K562 (cell line): ENCODE results near the gene HTR3E. TPM values are rescaled to one million over a fixed set of nuclear protein-coding genes. Genes with fewer than 3 reads are reported as not detected.

Source experiments
- ATF6 ChIP-seq: sonication (generic); formaldehyde crosslinking; IDR thresholded peaks from 2 replicates; pipeline ENCODE4 v1.4.0; 2020; ENCODE audit warnings: mild to moderate bottlenecking, missing genetic modification reagents
- CCNT2 ChIP-seq: IDR thresholded peaks from 2 replicates; pipeline ENCODE4 v1.6.1; 2011; ENCODE audit warnings: borderline replicate concordance, low read depth, mild to moderate bottlenecking, moderate library complexity, mixed read lengths, low read length; ENCODE audit not compliant: insufficient read length; ENCODE audit errors: extremely low read depth
- CHD4 ChIP-seq: fragments of 200-600 bp; sonication (generic); IDR thresholded peaks from 3 replicates; pipeline ENCODE4 v1.6.1; 2012; ENCODE audit warnings: low read depth, mild to moderate bottlenecking, mixed read lengths, low read length, inconsistent platforms; ENCODE audit not compliant: insufficient read depth, insufficient replicate concordance, poor library complexity, severe bottlenecking
- CREB1 ChIP-seq, 2 experiments: sonication (generic) in 1 of 2; formaldehyde crosslinking in 1 of 2; IDR thresholded peaks; 2 replicates each; pipeline versions ENCODE4 v1.6.1 to v1.8.0; 2012 to 2022; ENCODE audit warnings: inconsistent platforms in 1 of 2, mild to moderate bottlenecking in 1 of 2, missing genetic modification reagents in 1 of 2, moderate library complexity in 1 of 2
- CTBP1 ChIP-seq: fragments of 450-650 bp; IDR thresholded peaks from 2 replicates; pipeline ENCODE4 v1.6.1; 2016; ENCODE audit warnings: borderline replicate concordance
- DEAF1 ChIP-seq: fragments of 450-650 bp; formaldehyde crosslinking; IDR thresholded peaks from 2 replicates; pipeline ENCODE4 v1.4.0; 2020; ENCODE audit warnings: mild to moderate bottlenecking, moderate library complexity
- DMBX1 ChIP-seq: fragments of 250-450 bp; sonication (Bioruptor Pico); IDR thresholded peaks from 2 replicates; pipeline ENCODE4 v1.8.0; 2022; ENCODE audit warnings: inconsistent platforms, mild to moderate bottlenecking, moderate library complexity, borderline replicate concordance
- HDAC3 ChIP-seq: fragments of 450-650 bp; IDR thresholded peaks from 2 replicates; pipeline ENCODE4 v1.6.1; 2018; ENCODE audit warnings: borderline replicate concordance, mild to moderate bottlenecking, moderate library complexity; ENCODE audit not compliant: partially characterized antibody
- NFE2 ChIP-seq: IDR thresholded peaks from 2 replicates; pipeline ENCODE4 v1.6.1; 2014; ENCODE audit warnings: antibody characterized with exemption, low read depth
- NFYB ChIP-seq: IDR thresholded peaks from 2 replicates; pipeline ENCODE4 v1.6.1; 2011; ENCODE audit warnings: mild to moderate bottlenecking, moderate library complexity; ENCODE audit not compliant: insufficient read length; ENCODE audit errors: extremely low read depth
- PCBP1 ChIP-seq: fragments of 200-400 bp; formaldehyde crosslinking; IDR thresholded peaks from 2 replicates; pipeline ENCODE4 v1.6.1; 2018; ENCODE audit warnings: mild to moderate bottlenecking, low read depth, low read length; ENCODE audit not compliant: poor library complexity, severe bottlenecking
- RB1 ChIP-seq: fragments of 450-650 bp; IDR thresholded peaks from 2 replicates; pipeline ENCODE4 v1.6.1; 2017; ENCODE audit warnings: low read depth, mild to moderate bottlenecking
- SNIP1 ChIP-seq: fragments of 450-650 bp; IDR thresholded peaks from 2 replicates; pipeline ENCODE4 v1.7.1; 2017; ENCODE audit warnings: low read depth, mild to moderate bottlenecking
- TRIM25 ChIP-seq: fragments of 450-650 bp; IDR thresholded peaks from 2 replicates; pipeline ENCODE4 v1.7.0; 2016; ENCODE audit warnings: borderline replicate concordance
- XRCC5 ChIP-seq: fragments of 200-400 bp; formaldehyde crosslinking; IDR thresholded peaks from 2 replicates; pipeline ENCODE4 v1.6.1; 2017; ENCODE audit warnings: low read depth, mild to moderate bottlenecking, low read length
- ZEB2 ChIP-seq: fragments of 450-650 bp; IDR thresholded peaks from 2 replicates; pipeline ENCODE4 v1.6.1; 2016
- ZKSCAN3 ChIP-seq: fragments of 250-450 bp; sonication (Bioruptor Pico); IDR thresholded peaks from 2 replicates; pipeline ENCODE4 v1.4.0; 2020
- ZNF232 ChIP-seq: sonication (generic); formaldehyde crosslinking; IDR thresholded peaks from 2 replicates; pipeline ENCODE4 v1.8.0; 2022; ENCODE audit warnings: mild to moderate bottlenecking, missing genetic modification reagents
- ZNF3 ChIP-seq: fragments of 250-450 bp; sonication (Bioruptor Pico); IDR thresholded peaks from 2 replicates; pipeline ENCODE4 v1.5.0; 2021; ENCODE audit warnings: mild to moderate bottlenecking, moderate library complexity
- ZNF583 ChIP-seq: fragments of 250-450 bp; sonication (Bioruptor Pico); IDR thresholded peaks from 2 replicates; pipeline ENCODE4 v1.4.0; 2020
- ZNF668 ChIP-seq: fragments of 250-450 bp; sonication (Bioruptor Pico); IDR thresholded peaks from 2 replicates; pipeline ENCODE4 v1.8.0; 2022; ENCODE audit warnings: mild to moderate bottlenecking, inconsistent platforms
- ZNF699 ChIP-seq: fragments of 250-450 bp; sonication (Bioruptor Pico); IDR thresholded peaks from 2 replicates; pipeline ENCODE4 v1.8.0; 2021; ENCODE audit warnings: mild to moderate bottlenecking, moderate library complexity; ENCODE audit not compliant: insufficient replicate concordance
- polyA plus RNA-seq, 8 experiments: library from polyadenylated mRNA; depleted of rRNA in 4 of 8; stranded (reverse) in 5 of 8; unstranded in 3 of 8; fragments of >200 nt; fragmentation: Nextera tagmentation in 2 of 8; fragmentation: Illumina TruSeq in 1 of 8; extraction: Ambion mirVana in 2 of 8; extraction: Trizol in 1 of 8; gene quantifications; 2 replicates each; pipeline versions ENCODE4 v1.2.1 to v1.2.3, GENCODE V29; 2011 to 2014; ENCODE audit warnings: inconsistent platforms in 1 of 8, missing spikeins in 1 of 8
- total RNA-seq, 7 experiments: library from RNA; depleted of rRNA in 6 of 7; stranded (reverse); fragments of >200 nt in 6 of 7; fragmentation: Illumina TruSeq in 2 of 7; extraction: Trizol in 2 of 7; gene quantifications; 2 replicates each; pipeline versions ENCODE4 v1.2.1 to v1.2.3, GENCODE V29; 2011 to 2021; ENCODE audit warnings: low replicate concordance in 1 of 7

Gene HTR3E
- total and polyA plus RNA-seq, 9 of the 15 experiments (the other 6 are each of a cell fraction or from before 2014, with no cell fraction given): not detected

GRCh38 chr3:184154885-184155643, 58.2 kb downstream of the HTR3E start, which contains the start of gene DVL3 (continued):
- TF ChIP-seq DEAF1 (CRISPR knock-in tag) (no peak), DMBX1 (CRISPR knock-in tag) (no peak), ZNF3 (CRISPR knock-in tag) (no peak), HDAC3 (no peak), PCBP1 (no peak), ZNF668 (CRISPR knock-in tag) (no peak), CCNT2 (peak; percentile 73), ZNF699 (CRISPR knock-in tag) (no peak), TRIM25 (no peak), CHD4 (peak; percentile 62), CTBP1 (peak; percentile 59; the same call in 1 of the 2 replicates), SNIP1 (no peak), ATF6 (CRISPR knock-in tag) (no peak), NFE2 (no peak), ZNF583 (CRISPR knock-in tag) (no peak), ZNF232 (CRISPR knock-in tag) (no peak), NFYB (no peak), CREB1 (IDR thresholded peaks at IDR 0.05) (no peak), CREB1 (CRISPR knock-in tag; IDR thresholded peaks at IDR 0.05) (0 out of 2 replicates have a peak, but pooled peaks have one; percentile 18), XRCC5 (no peak), ZEB2 (no peak), ZKSCAN3 (CRISPR knock-in tag) (no peak), RB1 (peak; percentile 85; the same call in 1 of the 2 replicates)
